Activated T-cell treated with anti-CD3 and anti-CD28 coated beads, Interleukin-2, amount 50 U/mL, for 4 hours (primary cell): ENCODE results near the gene ST6GAL1. TPM values are rescaled to one million over a fixed set of nuclear protein-coding genes. Genes with fewer than 3 reads are reported as not detected.

Experiments used
- ATAC-seq, 2 donors: fragments of 200-7000 bp; cut with Tn5 transposase; one replicate each; pipeline ENCODE4 v1.10.0; 2021
- DNase-seq: peaks from one replicate; pipeline ENCODE4 v3.0.0-alpha.2; 2020
- H3K27me3 Mint-ChIP-seq: one replicate; pipeline ENCODE4 v1.8.0; 2021; ENCODE audit warnings: low read depth, mixed read lengths
- H3K36me3 Mint-ChIP-seq: one replicate; pipeline ENCODE4 v1.8.0; 2022; ENCODE audit warnings: mixed read lengths; ENCODE audit not compliant: insufficient read depth
- H3K4me1 Mint-ChIP-seq: one replicate; pipeline ENCODE4 v1.8.0; 2021; ENCODE audit warnings: low read depth, mixed read lengths
- H3K4me3 Mint-ChIP-seq: one replicate; pipeline ENCODE4 v1.8.0; 2021; ENCODE audit warnings: mild to moderate bottlenecking, moderate library complexity, mixed read lengths
- H3K9me3 Mint-ChIP-seq: one replicate; pipeline ENCODE4 v1.8.0; 2021; ENCODE audit warnings: mixed read lengths
- total RNA-seq, 3 donors: library from RNA; stranded (reverse); gene quantifications; one replicate each; pipeline ENCODE4 v1.2.1, GENCODE V29; 2021

The ST6GAL1 gene
- total RNA-seq, 3 donors from 2014 or later, result 105 to 116 (median 112) TPM

- H3K36me3 Mint-ChIP-seq, result peaks cover 51% of the 10 kb centered on the region
- peaks cover 17% of the 10 kb centered on the region for H3K4me1 Mint-ChIP-seq
- no peaks in the 10 kb centered on the region for H3K27me3 Mint-ChIP-seq
- DNase-seq (no peak), ATAC-seq (no peak)
- no peak overlapping the region for H3K4me3 Mint-ChIP-seq
- H3K9me3 Mint-ChIP-seq, result peaks cover 4% of the 10 kb centered on the region
Measured at GRCh38 chr3:187073581-187074098, 143.3 kb downstream of the ST6GAL1 start.

GRCh38 chr3:187074846-187075245 lies 144.5 kb downstream of the ST6GAL1 start:
- no peaks in the 10 kb centered on the region for H3K27me3 Mint-ChIP-seq
- ATAC-seq (no peak), DNase-seq (no peak)
- peaks cover 10% of the 10 kb centered on the region for H3K4me1 Mint-ChIP-seq
- peaks cover 47% of the 10 kb centered on the region for H3K36me3 Mint-ChIP-seq
- H3K4me3 Mint-ChIP-seq, result no peak overlapping the region
- H3K9me3 Mint-ChIP-seq, result peaks cover under 1% of the 10 kb centered on the region

- ATAC-seq, result no peak
- H3K4me3 Mint-ChIP-seq, result no peak overlapping the region
- peaks cover 2% of the 10 kb centered on the region for H3K4me1 Mint-ChIP-seq
- no peaks in the 10 kb centered on the region for H3K27me3 Mint-ChIP-seq
- no peak for DNase-seq
- peaks cover 40% of the 10 kb centered on the region for H3K36me3 Mint-ChIP-seq
- H3K9me3 Mint-ChIP-seq, result no peaks in the 10 kb centered on the region
Measured at GRCh38 chr3:187076297-187076696, 146.0 kb downstream of the ST6GAL1 start.

- Mint-ChIP-seq H3K4me1 (no peaks in the 10 kb centered on the region), H3K27me3 (no peaks in the 10 kb centered on the region), H3K4me3 (no peak overlapping the region), H3K36me3 (peaks cover 39% of the 10 kb centered on the region), H3K9me3 (no peaks in the 10 kb centered on the region)
- DNase-seq (no peak), ATAC-seq (no peak)
Measured at GRCh38 chr3:187077085-187077484, 146.8 kb downstream of the ST6GAL1 start.

GRCh38 chr3:187077537-187077936 lies 147.2 kb downstream of the ST6GAL1 start:
- DNase-seq (no peak), ATAC-seq (no peak)
- no peaks in the 10 kb centered on the region for H3K27me3 Mint-ChIP-seq
- H3K4me3 Mint-ChIP-seq, result no peak overlapping the region
- no peaks in the 10 kb centered on the region for H3K4me1 Mint-ChIP-seq
- peaks cover 39% of the 10 kb centered on the region for H3K36me3 Mint-ChIP-seq
- H3K9me3 Mint-ChIP-seq, result no peaks in the 10 kb centered on the region

GRCh38 chr3:187079090-187080022 lies 149.0 kb downstream of the ST6GAL1 start:
- Mint-ChIP-seq H3K9me3 (no peaks in the 10 kb centered on the region), H3K4me1 (peaks cover 3% of the 10 kb centered on the region), H3K36me3 (peaks cover 36% of the 10 kb centered on the region), H3K27me3 (no peaks in the 10 kb centered on the region), H3K4me3 (no peak overlapping the region)
- DNase-seq, result no peak
- ATAC-seq, result no peak

- DNase-seq, result no peak
- Mint-ChIP-seq H3K27me3 (no peaks in the 10 kb centered on the region), H3K36me3 (peaks cover 27% of the 10 kb centered on the region), H3K9me3 (no peaks in the 10 kb centered on the region), H3K4me3 (no peak overlapping the region), H3K4me1 (peaks cover 12% of the 10 kb centered on the region)
- ATAC-seq, result no peak
Measured at GRCh38 chr3:187080799-187081450, 150.6 kb downstream of the ST6GAL1 start.

GRCh38 chr3:187082758-187083375 lies 152.5 kb downstream of the ST6GAL1 start:
- peaks cover 7% of the 10 kb centered on the region for H3K9me3 Mint-ChIP-seq
- no peaks in the 10 kb centered on the region for H3K27me3 Mint-ChIP-seq
- no peak overlapping the region for H3K4me3 Mint-ChIP-seq
- no peak for ATAC-seq
- peaks cover 12% of the 10 kb centered on the region for H3K4me1 Mint-ChIP-seq
- DNase-seq, result no peak
- peaks cover 11% of the 10 kb centered on the region for H3K36me3 Mint-ChIP-seq

GRCh38 chr3:187084126-187084525 lies 153.8 kb downstream of the ST6GAL1 start:
- peaks cover 5% of the 10 kb centered on the region for H3K36me3 Mint-ChIP-seq
- no peaks in the 10 kb centered on the region for H3K27me3 Mint-ChIP-seq
- H3K4me1 Mint-ChIP-seq, result peaks cover 12% of the 10 kb centered on the region
- no peak for DNase-seq
- H3K9me3 Mint-ChIP-seq, result peaks cover 18% of the 10 kb centered on the region
- no peak overlapping the region for H3K4me3 Mint-ChIP-seq
- ATAC-seq, result no peak

- Mint-ChIP-seq H3K4me1 (peaks cover 12% of the 10 kb centered on the region), H3K27me3 (no peaks in the 10 kb centered on the region), H3K4me3 (no peak overlapping the region), H3K36me3 (peaks cover 5% of the 10 kb centered on the region), H3K9me3 (peaks cover 20% of the 10 kb centered on the region)
- ATAC-seq (no peak), DNase-seq (no peak)
Measured at GRCh38 chr3:187084580-187084979, 154.3 kb downstream of the ST6GAL1 start.

GRCh38 chr3:187085021-187085666 lies 154.8 kb downstream of the ST6GAL1 start:
- Mint-ChIP-seq H3K4me3 (no peak overlapping the region), H3K36me3 (peaks cover 5% of the 10 kb centered on the region), H3K9me3 (peaks cover 20% of the 10 kb centered on the region), H3K27me3 (no peaks in the 10 kb centered on the region), H3K4me1 (peaks cover 12% of the 10 kb centered on the region)
- no peak for DNase-seq
- ATAC-seq, result no peak

GRCh38 chr3:187085933-187086332 lies 155.6 kb downstream of the ST6GAL1 start:
- Mint-ChIP-seq H3K4me1 (peaks cover 12% of the 10 kb centered on the region), H3K4me3 (no peak overlapping the region), H3K27me3 (no peaks in the 10 kb centered on the region), H3K36me3 (peaks cover 4% of the 10 kb centered on the region), H3K9me3 (peaks cover 20% of the 10 kb centered on the region)
- DNase-seq (no peak), ATAC-seq (no peak)

GRCh38 chr3:187086831-187087230 lies 156.5 kb downstream of the ST6GAL1 start:
- DNase-seq, result no peak
- no peak overlapping the region for H3K4me3 Mint-ChIP-seq
- ATAC-seq, result no peak
- H3K27me3 Mint-ChIP-seq, result no peaks in the 10 kb centered on the region
- H3K4me1 Mint-ChIP-seq, result peaks cover 12% of the 10 kb centered on the region
- peaks cover 3% of the 10 kb centered on the region for H3K36me3 Mint-ChIP-seq
- peaks cover 20% of the 10 kb centered on the region for H3K9me3 Mint-ChIP-seq

GRCh38 chr3:187088701-187089100 lies 158.4 kb downstream of the ST6GAL1 start:
- Mint-ChIP-seq H3K9me3 (peaks cover 23% of the 10 kb centered on the region), H3K27me3 (no peaks in the 10 kb centered on the region), H3K4me3 (no peak overlapping the region), H3K36me3 (peaks cover 6% of the 10 kb centered on the region), H3K4me1 (peaks cover 9% of the 10 kb centered on the region)
- ATAC-seq, result no peak
- DNase-seq, result no peak
